ENCODE results near the gene LMO7. TPM values are rescaled to one million over a fixed set of nuclear protein-coding genes. Genes with fewer than 3 reads are reported as not detected.

LMO7 gene
- polyA plus RNA-seq, 1 donor: 149 TPM

DNA sequence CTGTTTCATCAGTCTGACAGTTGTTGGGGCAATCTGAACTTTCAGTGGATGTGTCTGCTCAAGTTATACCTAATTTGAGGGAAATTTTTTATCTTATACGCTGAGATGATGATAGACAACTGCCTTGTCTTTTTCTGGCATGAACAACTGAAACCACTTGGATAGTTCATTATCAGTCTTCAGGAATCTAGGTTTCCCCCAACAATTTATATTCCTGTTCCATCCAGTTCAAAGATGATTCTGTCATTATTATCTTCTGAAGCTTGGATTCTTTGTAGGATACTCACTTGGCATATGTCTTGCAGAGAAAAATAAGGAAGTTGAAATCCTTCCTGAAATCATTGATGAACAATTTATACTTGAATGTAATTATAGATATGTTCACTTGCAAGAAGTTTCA is 193.7 kb downstream of the LMO7 start:
- DNase-seq: no peak
- Histone ChIP-seq H3K9me3 (ENCODE audit: control insufficient read depth, low read depth, low read length) (peaks cover 6% of the 10 kb centered on the region), H3K27me3 (ENCODE audit: control insufficient read depth, insufficient read depth, low read length) (no peaks in the 10 kb centered on the region), H3K4me3 (ENCODE audit: low read length) (no peak overlapping the region), H3K27ac (ENCODE audit: low read length) (no peak overlapping the region), H3K4me1 (ENCODE audit: control insufficient read depth, insufficient read depth, low read length) (no peaks in the 10 kb centered on the region), H3K36me3 (ENCODE audit: control insufficient read depth, insufficient read depth, low read length) (peaks cover 35% of the 10 kb centered on the region)
- WGBS (ENCODE audit: insufficient coverage, low lambda C conversion rate): no CpG with 5 or more reads among the region's 1 CpG

- Histone ChIP-seq H3K36me3 (ENCODE audit: control insufficient read depth, insufficient read depth, low read length) (peaks cover 30% of the 10 kb centered on the region), H3K9me3 (ENCODE audit: control insufficient read depth, low read depth, low read length) (peaks cover 6% of the 10 kb centered on the region), H3K27ac (ENCODE audit: low read length) (no peak overlapping the region), H3K4me3 (ENCODE audit: low read length) (no peak overlapping the region), H3K4me1 (ENCODE audit: control insufficient read depth, insufficient read depth, low read length) (no peaks in the 10 kb centered on the region), H3K27me3 (ENCODE audit: control insufficient read depth, insufficient read depth, low read length) (no peaks in the 10 kb centered on the region)
- 100% methylated on average over 1 of the region's 1 CpG for WGBS (ENCODE audit: insufficient coverage, low lambda C conversion rate)
- DNase-seq: no peak
Observed at GRCh38 chr13:75830842-75831241, 194.7 kb downstream of the LMO7 start.

- peaks cover 27% of the 10 kb centered on the region for H3K36me3 ChIP-seq (ENCODE audit: control insufficient read depth, insufficient read depth, low read length)
- H3K27me3 ChIP-seq (ENCODE audit: control insufficient read depth, insufficient read depth, low read length): no peaks in the 10 kb centered on the region
- no peak overlapping the region for H3K4me3 ChIP-seq (ENCODE audit: low read length)
- H3K9me3 ChIP-seq (ENCODE audit: control insufficient read depth, low read depth, low read length): peaks cover 6% of the 10 kb centered on the region
- no peak overlapping the region for H3K27ac ChIP-seq (ENCODE audit: low read length)
- H3K4me1 ChIP-seq (ENCODE audit: control insufficient read depth, insufficient read depth, low read length): no peaks in the 10 kb centered on the region
- no peak for DNase-seq
Observed at GRCh38 chr13:75831389-75831788, 195.3 kb downstream of the LMO7 start.

GRCh38 chr13:75832812-75833211 is 196.7 kb downstream of the LMO7 start:
- no peak for DNase-seq
- WGBS (ENCODE audit: insufficient coverage, low lambda C conversion rate): no CpG with 5 or more reads among the region's 5 CpGs

DNA sequence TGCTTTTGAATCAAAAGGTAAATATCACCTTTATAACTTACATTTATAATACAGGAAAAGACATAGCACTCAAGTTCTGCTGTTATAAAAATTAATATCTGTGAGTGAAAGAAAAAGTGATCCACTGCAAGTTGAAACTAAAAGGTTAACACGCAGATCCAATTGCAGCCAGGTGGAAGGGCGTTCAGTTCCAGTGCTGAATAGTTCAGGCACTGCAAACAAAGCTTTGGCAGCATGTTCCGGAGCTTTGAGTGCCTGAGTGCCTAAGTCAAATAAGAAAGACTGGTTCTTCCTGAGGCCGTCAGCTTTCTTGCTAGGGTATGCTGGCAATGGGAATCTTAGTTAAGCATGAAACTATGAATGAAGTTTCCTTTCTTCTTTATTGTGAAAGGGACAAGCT is 200.3 kb downstream of the LMO7 start:
- Histone ChIP-seq H3K4me1 (ENCODE audit: control insufficient read depth, insufficient read depth, low read length) (no peaks in the 10 kb centered on the region), H3K9me3 (ENCODE audit: control insufficient read depth, low read depth, low read length) (peaks cover 3% of the 10 kb centered on the region), H3K27me3 (ENCODE audit: control insufficient read depth, insufficient read depth, low read length) (no peaks in the 10 kb centered on the region), H3K27ac (ENCODE audit: low read length) (no peak overlapping the region), H3K36me3 (ENCODE audit: control insufficient read depth, insufficient read depth, low read length) (peaks cover 39% of the 10 kb centered on the region), H3K4me3 (ENCODE audit: low read length) (no peak overlapping the region)
- no peak for DNase-seq
- 83% methylated on average over 2 of the region's 4 CpGs for WGBS (ENCODE audit: insufficient coverage, low lambda C conversion rate)

More at GRCh38 chr13:75832812-75833211, 196.7 kb downstream of the LMO7 start:
- Histone ChIP-seq H3K4me1 (ENCODE audit: control insufficient read depth, insufficient read depth, low read length) (no peaks in the 10 kb centered on the region), H3K27me3 (ENCODE audit: control insufficient read depth, insufficient read depth, low read length) (no peaks in the 10 kb centered on the region), H3K27ac (ENCODE audit: low read length) (no peak overlapping the region), H3K9me3 (ENCODE audit: control insufficient read depth, low read depth, low read length) (peaks cover 6% of the 10 kb centered on the region), H3K36me3 (ENCODE audit: control insufficient read depth, insufficient read depth, low read length) (peaks cover 26% of the 10 kb centered on the region), H3K4me3 (ENCODE audit: low read length) (no peak overlapping the region)

DNA sequence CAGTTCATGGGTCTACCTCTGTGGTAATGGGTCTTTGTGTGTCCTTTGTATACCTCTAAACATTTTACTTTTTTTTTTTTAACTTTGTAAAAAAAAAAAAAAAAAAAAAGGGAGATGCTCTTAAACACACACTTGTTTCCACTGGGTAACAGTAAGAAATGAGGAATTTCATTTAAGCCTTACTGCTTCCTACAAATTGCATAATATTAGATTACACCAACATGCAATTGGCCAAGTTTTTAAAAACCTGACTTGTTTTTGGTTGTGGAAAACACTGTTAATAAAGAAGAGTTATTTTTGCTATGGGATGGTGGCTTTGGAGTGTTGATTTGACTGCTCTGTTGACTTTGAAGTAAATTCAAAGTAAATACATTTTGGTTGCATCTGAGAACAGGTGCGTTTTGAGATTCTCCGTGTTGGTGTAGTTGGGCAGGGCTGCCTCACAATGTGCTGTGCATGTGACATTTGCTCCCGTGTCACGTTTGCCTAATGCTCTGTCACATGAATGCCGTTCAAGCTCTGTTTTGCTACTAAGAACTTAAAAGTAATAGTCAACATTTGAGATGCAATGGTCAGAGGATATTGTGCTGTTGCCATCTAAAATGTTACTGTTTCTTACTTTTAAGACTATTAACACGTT is 202.4 kb downstream of the LMO7 start:
- DNase-seq: no peak
- 100% methylated on average over 1 of the region's 6 CpGs for WGBS (ENCODE audit: insufficient coverage, low lambda C conversion rate)
- H3K27ac ChIP-seq (ENCODE audit: low read length): no peak overlapping the region
- H3K4me1 ChIP-seq (ENCODE audit: control insufficient read depth, insufficient read depth, low read length): no peaks in the 10 kb centered on the region
- peaks cover 55% of the 10 kb centered on the region for H3K36me3 ChIP-seq (ENCODE audit: control insufficient read depth, insufficient read depth, low read length)
- H3K4me3 ChIP-seq (ENCODE audit: low read length): no peak overlapping the region
- H3K9me3 ChIP-seq (ENCODE audit: control insufficient read depth, low read depth, low read length): peaks cover 3% of the 10 kb centered on the region
- no peaks in the 10 kb centered on the region for H3K27me3 ChIP-seq (ENCODE audit: control insufficient read depth, insufficient read depth, low read length)

DNA sequence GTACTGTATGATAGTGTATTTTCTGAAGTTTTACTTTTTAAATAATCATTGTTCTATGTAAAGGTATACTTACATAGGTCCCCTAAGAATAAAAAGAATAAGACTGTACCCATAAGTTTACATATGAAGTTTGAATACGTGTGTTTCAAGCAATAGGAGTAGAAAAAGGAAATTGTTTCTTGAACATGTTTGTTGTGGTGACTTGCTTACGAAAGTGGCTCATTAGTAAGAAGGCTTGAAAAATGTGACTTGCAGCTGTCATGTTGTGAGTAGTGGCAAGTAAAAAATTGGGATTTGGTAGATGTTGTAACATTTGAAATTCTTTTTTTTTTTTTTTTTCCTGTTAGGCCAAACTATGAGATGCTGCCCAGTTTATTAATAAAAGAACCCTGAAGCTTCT is 203.3 kb downstream of the LMO7 start:
- WGBS (ENCODE audit: insufficient coverage, low lambda C conversion rate): 93% methylated on average over 2 of the region's 2 CpGs
- H3K4me1 ChIP-seq (ENCODE audit: control insufficient read depth, insufficient read depth, low read length): no peaks in the 10 kb centered on the region
- DNase-seq: no peak
- no peaks in the 10 kb centered on the region for H3K27me3 ChIP-seq (ENCODE audit: control insufficient read depth, insufficient read depth, low read length)
- peaks cover 53% of the 10 kb centered on the region for H3K36me3 ChIP-seq (ENCODE audit: control insufficient read depth, insufficient read depth, low read length)
- H3K27ac ChIP-seq (ENCODE audit: low read length): no peak overlapping the region
- peaks cover 3% of the 10 kb centered on the region for H3K9me3 ChIP-seq (ENCODE audit: control insufficient read depth, low read depth, low read length)
- H3K4me3 ChIP-seq (ENCODE audit: low read length): no peak overlapping the region

DNA sequence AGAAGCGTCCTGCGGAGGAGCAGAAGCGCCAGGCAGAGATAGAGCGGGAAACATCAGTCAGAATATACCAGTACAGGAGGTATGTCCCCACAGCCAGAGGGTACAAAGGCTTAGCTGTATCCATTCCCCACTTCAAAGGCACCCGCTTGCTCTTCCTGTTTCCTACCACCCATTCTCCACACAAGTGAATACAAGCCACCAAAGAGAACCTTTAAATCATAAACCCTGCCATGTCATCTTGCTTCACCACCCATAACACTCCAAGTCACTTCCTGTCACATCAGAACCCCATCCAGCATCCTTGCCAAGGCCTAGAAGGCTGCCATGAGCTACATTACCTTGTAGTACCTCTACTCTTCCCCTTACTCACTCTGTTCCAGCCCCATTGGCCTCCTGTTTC is 205.8 kb downstream of the LMO7 start:
- H3K4me3 ChIP-seq (ENCODE audit: low read length): no peak overlapping the region
- DNase-seq: no peak
- peaks cover 45% of the 10 kb centered on the region for H3K36me3 ChIP-seq (ENCODE audit: control insufficient read depth, insufficient read depth, low read length)
- WGBS (ENCODE audit: insufficient coverage, low lambda C conversion rate): 100% methylated on average over 3 of the region's 5 CpGs
- no peak overlapping the region for H3K27ac ChIP-seq (ENCODE audit: low read length)
- peaks cover 3% of the 10 kb centered on the region for H3K9me3 ChIP-seq (ENCODE audit: control insufficient read depth, low read depth, low read length)
- H3K27me3 ChIP-seq (ENCODE audit: control insufficient read depth, insufficient read depth, low read length): no peaks in the 10 kb centered on the region
- H3K4me1 ChIP-seq (ENCODE audit: control insufficient read depth, insufficient read depth, low read length): no peaks in the 10 kb centered on the region

DNA sequence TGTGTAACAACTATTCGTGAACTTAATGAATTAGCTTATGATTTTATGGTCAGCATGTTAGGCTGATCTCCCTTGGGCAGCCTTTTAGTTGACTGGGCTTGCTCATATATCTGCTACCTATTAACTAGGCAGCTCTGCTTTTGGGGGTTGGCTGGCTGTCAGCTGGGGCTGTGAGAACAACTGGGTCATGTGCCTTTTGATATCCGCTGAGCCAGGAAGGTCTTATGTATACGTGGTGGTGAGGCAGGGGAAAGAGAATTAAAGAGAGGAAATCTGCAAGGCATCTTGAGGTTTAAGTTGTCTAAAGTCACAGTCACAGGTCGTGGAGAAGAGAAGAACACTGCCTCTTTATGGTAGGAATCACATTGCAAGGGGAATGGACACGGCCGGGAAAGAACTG is 206.9 kb downstream of the LMO7 start:
- H3K27ac ChIP-seq (ENCODE audit: low read length): no peak overlapping the region
- no peak overlapping the region for H3K4me3 ChIP-seq (ENCODE audit: low read length)
- no peak for DNase-seq
- 93% methylated on average over 3 of the region's 6 CpGs for WGBS (ENCODE audit: insufficient coverage, low lambda C conversion rate)
- no peaks in the 10 kb centered on the region for H3K4me1 ChIP-seq (ENCODE audit: control insufficient read depth, insufficient read depth, low read length)
- H3K36me3 ChIP-seq (ENCODE audit: control insufficient read depth, insufficient read depth, low read length): peaks cover 41% of the 10 kb centered on the region
- no peaks in the 10 kb centered on the region for H3K27me3 ChIP-seq (ENCODE audit: control insufficient read depth, insufficient read depth, low read length)
- peaks cover 3% of the 10 kb centered on the region for H3K9me3 ChIP-seq (ENCODE audit: control insufficient read depth, low read depth, low read length)

DNA sequence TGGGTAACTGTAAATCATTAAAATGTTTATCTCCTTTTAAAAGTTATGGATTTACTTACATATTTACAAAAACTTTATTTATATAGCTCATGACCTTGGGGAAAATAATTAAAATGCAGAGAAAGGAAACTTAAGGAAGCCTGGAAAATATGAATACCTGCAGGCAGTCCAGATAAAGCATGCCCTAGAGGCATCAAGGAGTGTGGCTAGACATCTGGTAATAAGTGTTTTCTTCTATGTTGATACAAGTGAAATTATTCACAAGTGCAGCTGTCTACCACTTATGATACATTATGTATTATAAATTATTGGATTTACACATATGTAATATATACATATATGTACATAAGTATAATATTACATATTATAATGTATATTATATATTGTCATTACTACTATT is 207.9 kb downstream of the LMO7 start:
- Histone ChIP-seq H3K4me1 (ENCODE audit: control insufficient read depth, insufficient read depth, low read length) (no peaks in the 10 kb centered on the region), H3K4me3 (ENCODE audit: low read length) (no peak overlapping the region), H3K27me3 (ENCODE audit: control insufficient read depth, insufficient read depth, low read length) (no peaks in the 10 kb centered on the region), H3K27ac (ENCODE audit: low read length) (no peak overlapping the region), H3K9me3 (ENCODE audit: control insufficient read depth, low read depth, low read length) (peaks cover 3% of the 10 kb centered on the region), H3K36me3 (ENCODE audit: control insufficient read depth, insufficient read depth, low read length) (peaks cover 42% of the 10 kb centered on the region)
- no peak for DNase-seq

GRCh38 chr13:75847588-75847987 is 211.5 kb downstream of the LMO7 start:
- no peak overlapping the region for H3K27ac ChIP-seq (ENCODE audit: low read length)
- peaks cover 33% of the 10 kb centered on the region for H3K36me3 ChIP-seq (ENCODE audit: control insufficient read depth, insufficient read depth, low read length)
- no peak for DNase-seq
- no peaks in the 10 kb centered on the region for H3K4me1 ChIP-seq (ENCODE audit: control insufficient read depth, insufficient read depth, low read length)
- H3K9me3 ChIP-seq (ENCODE audit: control insufficient read depth, low read depth, low read length): no peaks in the 10 kb centered on the region
- no peak overlapping the region for H3K4me3 ChIP-seq (ENCODE audit: low read length)
- WGBS (ENCODE audit: insufficient coverage, low lambda C conversion rate): no CpG with 5 or more reads among the region's 2 CpGs
- H3K27me3 ChIP-seq (ENCODE audit: control insufficient read depth, insufficient read depth, low read length): no peaks in the 10 kb centered on the region
